ENCODE results near the gene ZNF524.

- TF ChIP-seq, protein P1, sequence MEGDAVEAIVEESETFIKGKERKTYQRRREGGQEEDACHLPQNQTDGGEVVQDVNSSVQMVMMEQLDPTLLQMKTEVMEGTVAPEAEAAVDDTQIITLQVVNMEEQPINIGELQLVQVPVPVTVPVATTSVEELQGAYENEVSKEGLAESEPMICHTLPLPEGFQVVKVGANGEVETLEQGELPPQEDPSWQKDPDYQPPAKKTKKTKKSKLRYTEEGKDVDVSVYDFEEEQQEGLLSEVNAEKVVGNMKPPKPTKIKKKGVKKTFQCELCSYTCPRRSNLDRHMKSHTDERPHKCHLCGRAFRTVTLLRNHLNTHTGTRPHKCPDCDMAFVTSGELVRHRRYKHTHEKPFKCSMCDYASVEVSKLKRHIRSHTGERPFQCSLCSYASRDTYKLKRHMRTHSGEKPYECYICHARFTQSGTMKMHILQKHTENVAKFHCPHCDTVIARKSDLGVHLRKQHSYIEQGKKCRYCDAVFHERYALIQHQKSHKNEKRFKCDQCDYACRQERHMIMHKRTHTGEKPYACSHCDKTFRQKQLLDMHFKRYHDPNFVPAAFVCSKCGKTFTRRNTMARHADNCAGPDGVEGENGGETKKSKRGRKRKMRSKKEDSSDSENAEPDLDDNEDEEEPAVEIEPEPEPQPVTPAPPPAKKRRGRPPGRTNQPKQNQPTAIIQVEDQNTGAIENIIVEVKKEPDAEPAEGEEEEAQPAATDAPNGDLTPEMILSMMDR (IDR thresholded peaks at IDR 0.05), result no peak
- no peak for TF ChIP-seq ZNF121 (CRISPR knock-in tag; IDR thresholded peaks at IDR 0.05)
- TF ChIP-seq, protein P2, sequence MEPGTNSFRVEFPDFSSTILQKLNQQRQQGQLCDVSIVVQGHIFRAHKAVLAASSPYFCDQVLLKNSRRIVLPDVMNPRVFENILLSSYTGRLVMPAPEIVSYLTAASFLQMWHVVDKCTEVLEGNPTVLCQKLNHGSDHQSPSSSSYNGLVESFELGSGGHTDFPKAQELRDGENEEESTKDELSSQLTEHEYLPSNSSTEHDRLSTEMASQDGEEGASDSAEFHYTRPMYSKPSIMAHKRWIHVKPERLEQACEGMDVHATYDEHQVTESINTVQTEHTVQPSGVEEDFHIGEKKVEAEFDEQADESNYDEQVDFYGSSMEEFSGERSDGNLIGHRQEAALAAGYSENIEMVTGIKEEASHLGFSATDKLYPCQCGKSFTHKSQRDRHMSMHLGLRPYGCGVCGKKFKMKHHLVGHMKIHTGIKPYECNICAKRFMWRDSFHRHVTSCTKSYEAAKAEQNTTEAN (CRISPR knock-in tag; IDR thresholded peaks at IDR 0.05), result no peak
- TF ChIP-seq NR2C2 (CRISPR knock-in tag; IDR thresholded peaks at IDR 0.05), result no peak
Observed at GRCh38 chr19:55552620-55553019, 47.5 kb upstream of the ZNF524 start.

All from WTC11 (cell line).